K562 (cell line): Measurements from ENCODE around the gene HMGN3. TPM values are rescaled to one million over a fixed set of nuclear protein-coding genes. Genes with fewer than 3 reads are reported as not detected.

Source experiments
- ATAC-seq: fragments of 200-7000 bp; cut with Tn5 transposase; 3 replicates; pipeline ENCODE4 v1.9.1; 2020; ENCODE audit warnings: moderate library complexity
- BruUV-seq: library from RNA; stranded (reverse); fragments of 400-500 nt; replicated peaks from 2 replicates; lab custom pipeline; 2021; lab: Mats Ljungman, UMichigan
- CTCF ChIA-PET: fragments of 300-600 bp; formaldehyde crosslinking; extraction: SDS; loops from one replicate; lab custom pipeline; 2021; ENCODE audit warnings: low intra/inter-chr PET ratio; lab: Yijun Ruan, JAX
- POLR2A ChIA-PET: fragments of 300-600, 350-650 bp; sonication (Branson Sonifier 250); formaldehyde crosslinking; extraction: SDS; loops from one replicate; lab custom pipeline; 2021; ENCODE audit warnings: antibody characterized with exemption, inconsistent platforms; lab: Yijun Ruan, JAX
- DNase-seq, 4 experiments: peaks; one replicate each; pipeline versions ENCODE4 v3.0.0 to v3.0.0-alpha.2; 2011 to 2018; ENCODE audit warnings: low spot score in 3 of 4, mixed read lengths in 3 of 4; ENCODE audit errors: extremely low read depth in 1 of 4
- FAIRE-seq: peaks from 2 replicates; lab custom pipeline; 2011; peaks lifted over from hg19 to GRCh38; lab: Jason Lieb, UNC
- H2AFZ ChIP-seq: 2 replicates; pipeline ENCODE4 v1.6.0; 2011; ENCODE audit warnings: low read depth, low read length, control low read depth, inconsistent platforms
- H3K27ac ChIP-seq: fragments of 200-600 bp; 3 replicates; pipeline ENCODE4 v1.8.0; 2011; ENCODE audit warnings: low read depth, mild to moderate bottlenecking, control low read depth, inconsistent platforms, low read length, moderate library complexity, mixed read lengths; ENCODE audit errors: extremely low read depth
- H3K27me3 ChIP-seq, 2 experiments: fragments of 300-600 bp in 1 of 2; 2 replicates in 1 of 2; 3 replicates in 1 of 2; pipeline versions ENCODE4 v1.6.0 to v1.8.0; 2011; ENCODE audit warnings: inconsistent platforms in 2 of 2, low read length in 2 of 2, mild to moderate bottlenecking in 1 of 2, mixed read lengths in 1 of 2, moderate library complexity in 1 of 2; ENCODE audit not compliant: control insufficient read depth in 2 of 2, insufficient read depth in 2 of 2
- H3K36me3 ChIP-seq: fragments of 300-600 bp; 3 replicates; pipeline ENCODE4 v1.8.0; 2011; ENCODE audit warnings: mild to moderate bottlenecking, low read length, inconsistent platforms; ENCODE audit not compliant: control insufficient read depth, insufficient read depth
- H3K4me1 ChIP-seq, 2 experiments: fragments of 200-600 bp in 1 of 2; replicated peaks in 1 of 2; 2 replicates in 1 of 2; 3 replicates in 1 of 2; pipeline versions ENCODE4 v1.5.1 to v1.8.0; 2011; ENCODE audit warnings: inconsistent platforms in 2 of 2, low read length in 2 of 2, mild to moderate bottlenecking in 1 of 2, mixed read lengths in 1 of 2, moderate library complexity in 1 of 2; ENCODE audit not compliant: control insufficient read depth in 2 of 2, insufficient read depth in 2 of 2
- H3K4me2 ChIP-seq: 2 replicates; pipeline ENCODE4 v1.6.1; 2011; ENCODE audit warnings: low read length, control low read depth, inconsistent platforms, mixed read lengths; ENCODE audit not compliant: insufficient read depth
- H3K4me3 ChIP-seq: fragments of 200-600 bp; sonication (generic), shearing (Covaris generic); 2 replicates; pipeline ENCODE4 v1.5.1; 2016; ENCODE audit warnings: control low read depth, inconsistent platforms
- H3K79me2 ChIP-seq: fragments of 200-600 bp; 3 replicates; pipeline ENCODE4 v1.8.0; 2011; ENCODE audit warnings: low read length, inconsistent platforms; ENCODE audit not compliant: control insufficient read depth, insufficient read depth
- H3K9ac ChIP-seq, 2 experiments: 2 replicates each; pipeline versions ENCODE4 v1.6.0 to v1.6.1; 2011; ENCODE audit warnings: low read depth in 2 of 2, low read length in 2 of 2, control low read depth in 1 of 2, inconsistent platforms in 1 of 2, mild to moderate bottlenecking in 1 of 2, mixed read lengths in 1 of 2; ENCODE audit not compliant: insufficient read depth in 1 of 2
- H3K9me1 ChIP-seq: one replicate; pipeline ENCODE4 v1.6.0; 2011; ENCODE audit warnings: inconsistent platforms, mild to moderate bottlenecking, low read length, moderate library complexity; ENCODE audit not compliant: control insufficient read depth, insufficient read depth
- H3K9me3 ChIP-seq: replicated peaks from 2 replicates; pipeline ENCODE4 v1.5.1; 2011; ENCODE audit warnings: low read depth, low read length, inconsistent platforms; ENCODE audit not compliant: control insufficient read depth, insufficient read depth
- H4K20me1 ChIP-seq: replicated peaks from 2 replicates; pipeline ENCODE4 v1.6.1; 2011; ENCODE audit warnings: low read length, inconsistent platforms, mixed read lengths; ENCODE audit not compliant: control insufficient read depth, insufficient read depth
- CBX2 ChIP-seq: fragments of 200-600 bp; sonication (generic); IDR thresholded peaks from one replicate; pipeline ENCODE4 v1.6.1; 2012; ENCODE audit warnings: mild to moderate bottlenecking, low read length, inconsistent platforms; ENCODE audit not compliant: insufficient read depth, poor library complexity, severe bottlenecking
- CHD4 ChIP-seq: fragments of 200-600 bp; sonication (generic); IDR thresholded peaks from 3 replicates; pipeline ENCODE4 v1.6.1; 2012; ENCODE audit warnings: low read depth, mild to moderate bottlenecking, mixed read lengths, low read length, inconsistent platforms; ENCODE audit not compliant: insufficient read depth, insufficient replicate concordance, poor library complexity, severe bottlenecking
- CSDE1 ChIP-seq, 2 experiments: fragments of 450-650 bp; IDR thresholded peaks; 2 replicates each; pipeline ENCODE4 v1.6.1; 2016; ENCODE audit warnings: mild to moderate bottlenecking in 1 of 2
- RBM39 ChIP-seq: fragments of 200-400 bp; formaldehyde crosslinking; optimal IDR thresholded peaks from 2 replicates; pipeline ENCODE3; 2018; ENCODE audit warnings: low read depth, low read length
- SRSF1 ChIP-seq: fragments of 200-400 bp; formaldehyde crosslinking; IDR thresholded peaks from 2 replicates; pipeline ENCODE4 v1.6.1; 2017; ENCODE audit warnings: mild to moderate bottlenecking, low read depth, low read length, moderate library complexity
- ZEB2 ChIP-seq: fragments of 450-650 bp; IDR thresholded peaks from 2 replicates; pipeline ENCODE4 v1.6.1; 2016
- ZFP36 ChIP-seq: fragments of 150-350 bp; IDR thresholded peaks from 2 replicates; pipeline ENCODE4 v1.6.1; 2018; ENCODE audit warnings: low read length, low read depth; ENCODE audit not compliant: partially characterized antibody
- ZNF212 ChIP-seq: fragments of 450-650 bp; formaldehyde crosslinking; IDR thresholded peaks from 2 replicates; pipeline ENCODE4 v1.4.0; 2020; ENCODE audit warnings: mild to moderate bottlenecking
- ZNF696 ChIP-seq: fragments of 250-450 bp; sonication (Bioruptor Pico); conservative IDR thresholded peaks from 2 replicates; pipeline ENCODE4 v1.4.0; 2020; ENCODE audit warnings: mild to moderate bottlenecking, moderate library complexity
- WGBS: fragments of 100-300 bp; shearing (Covaris generic); methylation state at CpG from one replicate; pipeline ENCODE4 v1.1.6; 2016; ENCODE audit warnings: low coverage, mixed read lengths; ENCODE audit not compliant: insufficient coverage; ENCODE audit errors: missing lambda C conversion rate; 5-methylcytosine and 5-hydroxymethylcytosine counted together
- in situ Hi-C: fragments of 300-500 bp; cut with MboI; formaldehyde crosslinking; loops from 4 replicates; pipeline ENCODE4 v1.15.0; 2018; ENCODE audit warnings: inconsistent platforms, mixed read lengths
- intact Hi-C: fragments of 100-400 bp; cut with micrococcal nuclease; formaldehyde crosslinking; loops from 2 replicates; pipeline ENCODE4 v1.14.2; 2022
- polyA plus RNA-seq, 8 experiments: library from polyadenylated mRNA; depleted of rRNA in 4 of 8; stranded (reverse) in 5 of 8; unstranded in 3 of 8; fragments of >200 nt; fragmentation: Nextera tagmentation in 2 of 8; fragmentation: Illumina TruSeq in 1 of 8; extraction: Ambion mirVana in 2 of 8; extraction: Trizol in 1 of 8; gene quantifications; 2 replicates each; pipeline versions ENCODE4 v1.2.1 to v1.2.3, GENCODE V29; 2011 to 2014; ENCODE audit warnings: inconsistent platforms in 1 of 8, missing spikeins in 1 of 8
- total RNA-seq, 7 experiments: library from RNA; depleted of rRNA in 6 of 7; stranded (reverse); fragments of >200 nt in 6 of 7; fragmentation: Illumina TruSeq in 2 of 7; extraction: Trizol in 2 of 7; gene quantifications; 2 replicates each; pipeline versions ENCODE4 v1.2.1 to v1.2.3, GENCODE V29; 2011 to 2021; ENCODE audit warnings: low replicate concordance in 1 of 7
- TF ChIP-seq, protein P1 (sequence below): sonication (generic); formaldehyde crosslinking; IDR thresholded peaks from 2 replicates; pipeline ENCODE4 v1.8.1; 2023; ENCODE audit warnings: mild to moderate bottlenecking, missing genetic modification reagents
- TF ChIP-seq, protein P2 (sequence below), 2 experiments: fragments of 450-650 bp; IDR thresholded peaks; 2 replicates each; pipeline ENCODE4 v1.6.1; 2016
- TF ChIP-seq, protein P3 (sequence below): fragments of 450-650 bp; IDR thresholded peaks from 2 replicates; pipeline ENCODE4 v1.6.1; 2017; ENCODE audit warnings: antibody characterized with exemption, mild to moderate bottlenecking
- TF ChIP-seq, protein P4 (sequence below): sonication (generic); formaldehyde crosslinking; IDR thresholded peaks from 2 replicates; pipeline ENCODE4 v1.8.1; 2023; ENCODE audit warnings: mild to moderate bottlenecking, missing genetic modification reagents

The HMGN3 gene
- total and polyA plus RNA-seq, 9 of the 15 experiments (the other 6 are each of a cell fraction or from before 2014, with no cell fraction given), result 42.1 to 154 (median 88.1) TPM

DNA sequence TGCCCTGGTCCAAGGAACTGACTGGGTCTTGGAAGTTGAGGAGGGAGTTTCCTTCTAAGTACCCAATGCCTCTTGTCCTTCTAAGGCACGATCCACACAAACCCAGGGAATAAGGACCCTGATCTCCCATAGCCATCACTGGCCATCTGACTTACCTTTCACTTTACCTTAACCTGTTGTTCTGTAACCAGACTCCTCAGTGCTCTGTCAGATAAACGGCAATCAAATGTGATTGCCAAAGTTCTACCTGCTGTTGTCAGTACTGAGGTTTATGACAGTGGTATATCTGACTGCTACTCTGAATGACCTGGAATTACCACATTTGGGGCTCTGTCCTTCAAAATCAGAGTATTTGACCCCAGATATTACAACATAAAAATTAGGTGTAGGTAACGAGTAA lies 49.8 kb downstream of the HMGN3 start:
- H3K9ac ChIP-seq, result no peak overlapping the region
- ATAC-seq, result no peak
- 2% methylated on average over 3 of the region's 3 CpGs for WGBS
- TF ChIP-seq CSDE1 (IDR thresholded peaks at IDR 0.05), result no peak
- TF ChIP-seq, protein P1, sequence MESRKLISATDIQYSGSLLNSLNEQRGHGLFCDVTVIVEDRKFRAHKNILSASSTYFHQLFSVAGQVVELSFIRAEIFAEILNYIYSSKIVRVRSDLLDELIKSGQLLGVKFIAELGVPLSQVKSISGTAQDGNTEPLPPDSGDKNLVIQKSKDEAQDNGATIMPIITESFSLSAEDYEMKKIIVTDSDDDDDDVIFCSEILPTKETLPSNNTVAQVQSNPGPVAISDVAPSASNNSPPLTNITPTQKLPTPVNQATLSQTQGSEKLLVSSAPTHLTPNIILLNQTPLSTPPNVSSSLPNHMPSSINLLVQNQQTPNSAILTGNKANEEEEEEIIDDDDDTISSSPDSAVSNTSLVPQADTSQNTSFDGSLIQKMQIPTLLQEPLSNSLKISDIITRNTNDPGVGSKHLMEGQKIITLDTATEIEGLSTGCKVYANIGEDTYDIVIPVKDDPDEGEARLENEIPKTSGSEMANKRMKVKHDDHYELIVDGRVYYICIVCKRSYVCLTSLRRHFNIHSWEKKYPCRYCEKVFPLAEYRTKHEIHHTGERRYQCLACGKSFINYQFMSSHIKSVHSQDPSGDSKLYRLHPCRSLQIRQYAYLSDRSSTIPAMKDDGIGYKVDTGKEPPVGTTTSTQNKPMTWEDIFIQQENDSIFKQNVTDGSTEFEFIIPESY (CRISPR knock-in tag), result no peak
- no peak for TF ChIP-seq RBM39
- no peak for TF ChIP-seq CHD4
- TF ChIP-seq, protein P2, sequence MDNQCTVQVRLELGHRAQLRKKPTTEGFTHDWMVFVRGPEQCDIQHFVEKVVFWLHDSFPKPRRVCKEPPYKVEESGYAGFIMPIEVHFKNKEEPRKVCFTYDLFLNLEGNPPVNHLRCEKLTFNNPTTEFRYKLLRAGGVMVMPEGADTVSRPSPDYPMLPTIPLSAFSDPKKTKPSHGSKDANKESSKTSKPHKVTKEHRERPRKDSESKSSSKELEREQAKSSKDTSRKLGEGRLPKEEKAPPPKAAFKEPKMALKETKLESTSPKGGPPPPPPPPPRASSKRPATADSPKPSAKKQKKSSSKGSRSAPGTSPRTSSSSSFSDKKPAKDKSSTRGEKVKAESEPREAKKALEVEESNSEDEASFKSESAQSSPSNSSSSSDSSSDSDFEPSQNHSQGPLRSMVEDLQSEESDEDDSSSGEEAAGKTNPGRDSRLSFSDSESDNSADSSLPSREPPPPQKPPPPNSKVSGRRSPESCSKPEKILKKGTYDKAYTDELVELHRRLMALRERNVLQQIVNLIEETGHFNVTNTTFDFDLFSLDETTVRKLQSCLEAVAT (IDR thresholded peaks at IDR 0.05), result no peak
- no peak for TF ChIP-seq ZNF696 (CRISPR knock-in tag)
- TF ChIP-seq SRSF1, result no peak
- no peak for TF ChIP-seq ZEB2
- TF ChIP-seq, protein P3, sequence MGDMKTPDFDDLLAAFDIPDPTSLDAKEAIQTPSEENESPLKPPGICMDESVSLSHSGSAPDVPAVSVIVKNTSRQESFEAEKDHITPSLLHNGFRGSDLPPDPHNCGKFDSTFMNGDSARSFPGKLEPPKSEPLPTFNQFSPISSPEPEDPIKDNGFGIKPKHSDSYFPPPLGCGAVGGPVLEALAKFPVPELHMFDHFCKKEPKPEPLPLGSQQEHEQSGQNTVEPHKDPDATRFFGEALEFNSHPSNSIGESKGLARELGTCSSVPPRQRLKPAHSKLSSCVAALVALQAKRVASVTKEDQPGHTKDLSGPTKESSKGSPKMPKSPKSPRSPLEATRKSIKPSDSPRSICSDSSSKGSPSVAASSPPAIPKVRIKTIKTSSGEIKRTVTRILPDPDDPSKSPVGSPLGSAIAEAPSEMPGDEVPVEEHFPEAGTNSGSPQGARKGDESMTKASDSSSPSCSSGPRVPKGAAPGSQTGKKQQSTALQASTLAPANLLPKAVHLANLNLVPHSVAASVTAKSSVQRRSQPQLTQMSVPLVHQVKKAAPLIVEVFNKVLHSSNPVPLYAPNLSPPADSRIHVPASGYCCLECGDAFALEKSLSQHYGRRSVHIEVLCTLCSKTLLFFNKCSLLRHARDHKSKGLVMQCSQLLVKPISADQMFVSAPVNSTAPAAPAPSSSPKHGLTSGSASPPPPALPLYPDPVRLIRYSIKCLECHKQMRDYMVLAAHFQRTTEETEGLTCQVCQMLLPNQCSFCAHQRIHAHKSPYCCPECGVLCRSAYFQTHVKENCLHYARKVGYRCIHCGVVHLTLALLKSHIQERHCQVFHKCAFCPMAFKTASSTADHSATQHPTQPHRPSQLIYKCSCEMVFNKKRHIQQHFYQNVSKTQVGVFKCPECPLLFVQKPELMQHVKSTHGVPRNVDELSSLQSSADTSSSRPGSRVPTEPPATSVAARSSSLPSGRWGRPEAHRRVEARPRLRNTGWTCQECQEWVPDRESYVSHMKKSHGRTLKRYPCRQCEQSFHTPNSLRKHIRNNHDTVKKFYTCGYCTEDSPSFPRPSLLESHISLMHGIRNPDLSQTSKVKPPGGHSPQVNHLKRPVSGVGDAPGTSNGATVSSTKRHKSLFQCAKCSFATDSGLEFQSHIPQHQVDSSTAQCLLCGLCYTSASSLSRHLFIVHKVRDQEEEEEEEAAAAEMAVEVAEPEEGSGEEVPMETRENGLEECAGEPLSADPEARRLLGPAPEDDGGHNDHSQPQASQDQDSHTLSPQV, result no peak
- no peak for TF ChIP-seq ZNF212
- TF ChIP-seq, protein P4, sequence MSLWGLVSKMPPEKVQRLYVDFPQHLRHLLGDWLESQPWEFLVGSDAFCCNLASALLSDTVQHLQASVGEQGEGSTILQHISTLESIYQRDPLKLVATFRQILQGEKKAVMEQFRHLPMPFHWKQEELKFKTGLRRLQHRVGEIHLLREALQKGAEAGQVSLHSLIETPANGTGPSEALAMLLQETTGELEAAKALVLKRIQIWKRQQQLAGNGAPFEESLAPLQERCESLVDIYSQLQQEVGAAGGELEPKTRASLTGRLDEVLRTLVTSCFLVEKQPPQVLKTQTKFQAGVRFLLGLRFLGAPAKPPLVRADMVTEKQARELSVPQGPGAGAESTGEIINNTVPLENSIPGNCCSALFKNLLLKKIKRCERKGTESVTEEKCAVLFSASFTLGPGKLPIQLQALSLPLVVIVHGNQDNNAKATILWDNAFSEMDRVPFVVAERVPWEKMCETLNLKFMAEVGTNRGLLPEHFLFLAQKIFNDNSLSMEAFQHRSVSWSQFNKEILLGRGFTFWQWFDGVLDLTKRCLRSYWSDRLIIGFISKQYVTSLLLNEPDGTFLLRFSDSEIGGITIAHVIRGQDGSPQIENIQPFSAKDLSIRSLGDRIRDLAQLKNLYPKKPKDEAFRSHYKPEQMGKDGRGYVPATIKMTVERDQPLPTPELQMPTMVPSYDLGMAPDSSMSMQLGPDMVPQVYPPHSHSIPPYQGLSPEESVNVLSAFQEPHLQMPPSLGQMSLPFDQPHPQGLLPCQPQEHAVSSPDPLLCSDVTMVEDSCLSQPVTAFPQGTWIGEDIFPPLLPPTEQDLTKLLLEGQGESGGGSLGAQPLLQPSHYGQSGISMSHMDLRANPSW (CRISPR knock-in tag), result no peak
- no peak for TF ChIP-seq ZFP36
- no peak for TF ChIP-seq CBX2

More for the DNA sequence above, 49.8 kb downstream of the HMGN3 start:
- H3K27me3 ChIP-seq, result peaks cover 0 to 4% of the 10 kb centered on the region in 2 experiments; a peak in 2 of 5 replicates
- ChIA-PET POLR2A (no interaction called here), CTCF (no interaction called here)
- no TSS peak for BruUV-seq
- H3K4me3 ChIP-seq, result no peak overlapping the region
- in situ Hi-C loops, result no loop called here
- intact Hi-C loops, result no loop called here
- no peaks in the 10 kb centered on the region for H4K20me1 ChIP-seq
- no peaks in the 10 kb centered on the region for H3K4me1 ChIP-seq
- no peaks in the 10 kb centered on the region for H3K9me1 ChIP-seq
- no peaks in the 10 kb centered on the region for H3K36me3 ChIP-seq
- H2AFZ ChIP-seq, result no peak overlapping the region
- no peaks in the 10 kb centered on the region for H3K79me2 ChIP-seq
- no peak for DNase-seq
- no peak overlapping the region for H3K4me2 ChIP-seq
- no peaks in the 10 kb centered on the region for H3K9me3 ChIP-seq
- no peak for FAIRE-seq
- no peak overlapping the region for H3K27ac ChIP-seq
